Mucosa of rectum (tissue), 2 donors: Measurements from ENCODE around the gene SCG5.
A peak's percentile ranks its signal among the peaks of the same experiment; 100 is the strongest.

Source experiments
- H3K27ac ChIP-seq, 2 donors: one replicate each; pipeline ENCODE4 v1.7.0; 2013; ENCODE audit warnings: inconsistent platforms in 2 of 2, low read depth in 2 of 2, low read length in 2 of 2
- H3K27me3 ChIP-seq, 2 donors: one replicate each; pipeline ENCODE4 v1.7.0; 2013; ENCODE audit warnings: low read length in 2 of 2; ENCODE audit not compliant: control insufficient read depth in 2 of 2, insufficient read depth in 2 of 2
- H3K36me3 ChIP-seq, 2 donors: one replicate each; pipeline ENCODE4 v1.7.0; 2013; ENCODE audit warnings: low read length in 2 of 2; ENCODE audit not compliant: control insufficient read depth in 2 of 2, insufficient read depth in 2 of 2
- H3K4me1 ChIP-seq, 2 donors: one replicate each; pipeline ENCODE4 v1.7.0; 2013; ENCODE audit warnings: low read length in 2 of 2, mild to moderate bottlenecking in 1 of 2; ENCODE audit not compliant: control insufficient read depth in 2 of 2, insufficient read depth in 2 of 2
- H3K4me3 ChIP-seq, 2 donors: one replicate each; pipeline ENCODE4 v1.7.0; 2013; ENCODE audit warnings: low read length in 2 of 2
- H3K9ac ChIP-seq, 2 donors: one replicate each; pipeline ENCODE4 v1.7.0; 2013; ENCODE audit warnings: low read length in 2 of 2, low read depth in 1 of 2, mild to moderate bottlenecking in 1 of 2
- H3K9me3 ChIP-seq, 2 donors: one replicate each; pipeline ENCODE4 v1.7.0; 2013; ENCODE audit warnings: low read length in 2 of 2; ENCODE audit not compliant: control insufficient read depth in 2 of 2
- donor health status: healthy.
- donor health status: Normal muscosa, but diverticular disease.

SCG5 gene

DNA sequence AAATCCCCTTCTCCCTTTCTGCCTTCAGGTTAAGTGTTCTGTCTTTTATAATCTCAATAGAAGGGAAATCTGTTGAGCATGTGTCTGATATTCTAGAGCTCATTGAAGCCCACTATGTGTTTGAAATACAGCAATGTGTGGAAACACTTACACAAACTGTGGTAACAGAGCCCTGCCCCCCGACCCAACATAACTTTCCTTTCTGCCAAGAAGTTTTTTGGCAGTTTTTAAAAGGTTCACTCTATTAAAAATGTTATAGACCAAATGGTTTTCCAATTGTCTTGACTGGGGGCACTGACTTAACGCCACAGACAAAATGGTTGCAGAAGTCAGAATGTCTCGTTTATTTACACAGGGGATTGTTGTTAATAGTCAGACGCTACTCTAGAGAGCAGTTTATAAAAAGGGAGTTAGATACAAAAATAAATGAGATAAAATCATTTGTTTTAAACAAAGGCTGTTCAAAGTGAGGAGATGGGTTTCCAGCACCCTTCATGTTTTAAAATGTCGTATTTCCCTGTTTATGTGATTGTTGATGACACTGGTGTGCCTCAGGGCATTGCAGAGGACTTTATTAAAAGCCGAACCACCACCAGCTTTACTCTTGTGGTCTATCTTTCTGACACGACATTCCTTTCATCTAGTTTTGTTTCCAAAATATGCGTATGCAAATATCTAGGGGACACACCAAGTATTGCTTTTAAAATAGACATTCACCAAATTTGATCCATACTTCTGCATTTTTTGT is 49.6 kb downstream of the SCG5 start:
- Histone ChIP-seq H3K36me3 (no peaks in the 10 kb centered on the region), H3K4me1 (no peaks in the 10 kb centered on the region), H3K4me3 (no peak overlapping the region), H3K9me3 (no peaks in the 10 kb centered on the region), H3K27ac (no peak overlapping the region), H3K9ac (no peak overlapping the region), H3K27me3 (no peaks in the 10 kb centered on the region)

DNA sequence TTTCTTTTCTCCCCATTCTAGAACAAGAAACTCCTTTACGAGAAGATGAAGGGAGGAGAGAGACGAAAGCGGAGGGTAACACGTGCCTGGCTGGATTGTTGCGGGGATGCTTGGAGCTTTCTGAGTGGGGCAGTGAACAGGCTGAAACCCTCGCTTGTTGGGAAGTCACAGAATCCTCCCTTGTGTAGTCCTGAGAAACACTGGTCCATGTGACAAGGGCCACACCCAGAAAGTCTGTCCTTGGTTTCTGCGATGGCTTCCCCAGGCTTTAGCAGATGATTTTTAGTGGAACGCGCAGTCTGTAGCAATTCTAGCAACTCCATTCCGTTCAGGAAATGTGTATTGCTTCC is 50.2 kb downstream of the SCG5 start:
- no peak overlapping the region for H3K27ac ChIP-seq
- no peak overlapping the region for H3K4me3 ChIP-seq

DNA sequence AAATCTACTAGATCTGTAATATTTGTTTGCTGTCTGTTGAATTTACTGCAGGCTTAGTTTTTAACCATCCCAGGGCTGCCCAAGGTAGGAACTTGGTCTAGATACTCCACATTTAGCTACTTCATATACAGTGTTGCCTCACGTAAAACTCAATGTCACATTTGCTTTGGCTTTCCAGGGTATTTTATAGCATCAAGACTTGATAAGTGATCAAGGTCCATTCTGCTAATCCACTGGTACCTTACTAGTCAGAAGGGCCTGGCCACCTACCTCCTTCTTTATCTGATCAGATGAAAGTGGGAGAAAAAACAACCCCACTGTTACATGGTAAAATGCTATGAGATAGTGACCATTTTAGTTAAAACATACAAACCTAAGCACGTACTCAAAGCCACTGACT is 50.8 kb downstream of the SCG5 start:
- no peaks in the 10 kb centered on the region for H3K27me3 ChIP-seq

More for the DNA sequence above, 50.2 kb downstream of the SCG5 start:
- Histone ChIP-seq H3K4me1 (no peaks in the 10 kb centered on the region), H3K27me3 (no peaks in the 10 kb centered on the region), H3K36me3 (no peaks in the 10 kb centered on the region), H3K9ac (no peak overlapping the region), H3K9me3 (no peaks in the 10 kb centered on the region)

DNA sequence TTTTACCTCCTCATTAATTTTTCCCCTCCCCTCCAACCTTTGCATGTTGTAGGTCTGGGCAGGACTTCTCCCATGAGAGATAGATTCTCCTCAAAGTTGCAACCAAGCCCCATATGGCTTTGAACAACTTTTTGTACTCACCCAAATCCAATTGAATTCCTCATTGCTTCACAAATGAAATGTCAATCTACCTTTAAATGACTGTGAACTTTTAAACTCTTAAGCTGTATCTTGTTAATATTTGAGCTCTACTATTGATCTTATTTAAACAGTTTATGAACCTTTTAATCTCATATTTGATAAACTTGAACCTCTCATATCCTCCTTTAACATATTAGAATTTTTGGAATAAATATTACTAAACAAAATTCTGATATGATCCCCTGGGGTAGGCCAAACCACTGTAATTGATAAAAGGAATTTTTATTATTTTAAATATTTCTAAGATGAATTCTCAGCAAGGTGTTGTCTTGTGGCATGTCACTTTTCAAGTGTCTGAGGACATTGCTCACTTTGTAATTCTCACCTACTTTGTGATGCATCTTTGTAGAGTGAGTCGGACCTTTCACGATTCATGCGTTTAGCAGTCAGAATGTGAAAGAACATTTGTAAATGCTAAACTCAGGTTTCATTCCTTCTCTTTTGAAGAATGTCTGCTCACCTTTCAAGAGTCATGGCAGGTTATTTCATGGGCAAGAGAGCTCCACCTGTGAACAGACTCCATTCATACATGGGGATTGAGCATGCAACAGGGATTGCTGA is 52.9 kb downstream of the SCG5 start:
- H3K36me3 ChIP-seq: no peaks in the 10 kb centered on the region
- no peaks in the 10 kb centered on the region for H3K27me3 ChIP-seq
- H3K4me1 ChIP-seq: no peaks in the 10 kb centered on the region
- no peak overlapping the region for H3K27ac ChIP-seq
- no peak overlapping the region for H3K9ac ChIP-seq
- H3K4me3 ChIP-seq: no peak overlapping the region
- H3K9me3 ChIP-seq: no peaks in the 10 kb centered on the region

More for the DNA sequence above, 50.8 kb downstream of the SCG5 start:
- Histone ChIP-seq H3K4me3 (no peak overlapping the region), H3K9ac (no peak overlapping the region), H3K4me1 (no peaks in the 10 kb centered on the region), H3K36me3 (no peaks in the 10 kb centered on the region), H3K27ac (no peak overlapping the region), H3K9me3 (no peaks in the 10 kb centered on the region)

DNA sequence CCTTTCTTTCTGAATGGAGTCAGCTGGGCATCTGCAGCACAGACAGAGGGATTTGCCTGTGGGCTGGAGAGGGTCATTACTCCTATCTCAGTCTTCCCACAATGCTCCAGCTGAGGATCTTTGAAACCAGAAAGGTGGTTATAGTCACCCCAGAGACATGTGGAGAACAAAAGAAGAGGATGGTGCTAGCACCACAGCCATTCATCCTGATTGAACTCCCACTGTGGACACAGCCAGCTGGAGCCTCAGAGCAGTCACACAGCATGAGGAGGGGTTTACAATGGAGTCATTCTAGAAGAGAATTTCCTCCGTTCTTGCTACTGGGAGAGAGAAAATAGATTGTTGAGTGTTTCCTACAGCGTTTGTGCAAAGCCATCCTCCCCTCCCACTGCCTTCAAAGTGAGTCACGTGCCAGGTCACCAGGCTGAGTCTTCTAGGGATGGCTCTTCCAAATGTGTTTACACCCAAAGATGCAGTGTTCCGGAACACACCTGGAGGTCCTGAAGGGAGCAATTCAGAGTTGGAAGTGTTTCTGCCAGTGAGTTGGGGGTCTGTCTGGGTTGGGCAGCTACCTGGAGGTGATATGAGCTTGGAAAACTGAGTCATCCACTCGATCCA is 57.4 kb downstream of the SCG5 start:
- Histone ChIP-seq H3K9me3 (no peaks in the 10 kb centered on the region), H3K4me3 (no peak overlapping the region), H3K9ac (no peak overlapping the region), H3K4me1 (peaks cover 7 to 9% of the 10 kb centered on the region in 2 donors), H3K27me3 (peaks cover 0 to 2% of the 10 kb centered on the region in 2 donors), H3K36me3 (no peaks in the 10 kb centered on the region), H3K27ac (no peak overlapping the region)

DNA sequence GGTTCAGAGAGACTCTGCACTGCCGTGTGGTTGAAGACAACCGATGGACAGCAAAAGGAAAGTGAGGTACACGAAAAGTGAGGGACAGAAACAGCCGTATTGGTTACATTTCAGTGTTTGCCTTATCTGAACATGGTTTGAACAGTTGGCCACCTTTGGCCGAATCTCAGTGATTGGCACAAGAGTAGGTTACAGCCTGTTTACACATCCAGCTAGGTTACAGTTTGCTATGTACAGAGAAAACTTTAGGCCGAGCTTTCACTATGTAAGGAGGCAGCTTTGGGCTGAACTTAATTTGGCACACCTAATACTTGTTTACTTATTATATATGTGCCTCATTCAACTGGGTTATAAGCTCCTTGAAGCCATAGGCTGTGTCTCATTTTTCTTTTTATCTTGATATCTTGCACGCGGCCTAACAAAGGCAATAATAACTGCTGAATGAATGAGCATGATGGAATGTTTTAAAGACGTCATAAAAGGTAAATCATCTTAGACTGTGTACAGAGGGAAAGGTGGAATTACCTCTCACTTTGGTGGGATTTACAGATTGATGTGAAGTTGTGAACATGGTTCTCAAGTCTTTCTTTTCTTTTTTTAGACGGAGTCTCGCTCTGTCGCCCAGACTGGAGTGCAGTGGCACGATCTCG is 59.1 kb downstream of the SCG5 start:
- peaks cover 7 to 9% of the 10 kb centered on the region in 2 donors for H3K4me1 ChIP-seq
- no peaks in the 10 kb centered on the region for H3K36me3 ChIP-seq
- no peaks in the 10 kb centered on the region for H3K9me3 ChIP-seq
- peak overlapping the region; percentile 2 to 17 for H3K4me3 ChIP-seq
- peak overlapping the region in 1 of 2 donors; percentile 23 for H3K9ac ChIP-seq
- peaks cover 0 to 2% of the 10 kb centered on the region in 2 donors for H3K27me3 ChIP-seq
- H3K27ac ChIP-seq: peak overlapping the region; percentile 77 to 89

DNA sequence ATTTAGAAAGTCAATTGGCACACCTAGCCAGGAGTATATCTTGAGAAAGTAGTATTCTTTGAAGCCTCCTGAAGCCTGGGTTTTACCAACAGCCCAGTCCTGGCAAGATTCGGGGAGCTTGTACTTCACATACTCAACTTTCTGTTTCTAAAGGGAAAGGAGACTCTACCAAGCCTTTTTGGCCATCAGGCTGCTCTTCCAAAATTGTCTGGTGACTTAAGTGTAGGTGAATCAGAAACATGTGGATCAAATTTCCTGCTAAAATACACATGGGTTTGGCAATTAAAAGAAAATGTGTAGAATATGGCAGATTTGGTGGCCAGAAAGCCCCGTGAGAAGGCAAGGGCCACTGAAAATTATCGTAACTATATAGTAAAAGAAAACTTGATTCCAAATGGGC is 60.4 kb downstream of the SCG5 start:
- Histone ChIP-seq H3K36me3 (no peaks in the 10 kb centered on the region), H3K9me3 (no peaks in the 10 kb centered on the region), H3K27ac (peak overlapping the region in 1 of 2 donors; percentile 62), H3K9ac (no peak overlapping the region), H3K4me3 (no peak overlapping the region), H3K27me3 (peaks cover 0 to 2% of the 10 kb centered on the region in 2 donors), H3K4me1 (peaks cover 7 to 9% of the 10 kb centered on the region in 2 donors)

DNA sequence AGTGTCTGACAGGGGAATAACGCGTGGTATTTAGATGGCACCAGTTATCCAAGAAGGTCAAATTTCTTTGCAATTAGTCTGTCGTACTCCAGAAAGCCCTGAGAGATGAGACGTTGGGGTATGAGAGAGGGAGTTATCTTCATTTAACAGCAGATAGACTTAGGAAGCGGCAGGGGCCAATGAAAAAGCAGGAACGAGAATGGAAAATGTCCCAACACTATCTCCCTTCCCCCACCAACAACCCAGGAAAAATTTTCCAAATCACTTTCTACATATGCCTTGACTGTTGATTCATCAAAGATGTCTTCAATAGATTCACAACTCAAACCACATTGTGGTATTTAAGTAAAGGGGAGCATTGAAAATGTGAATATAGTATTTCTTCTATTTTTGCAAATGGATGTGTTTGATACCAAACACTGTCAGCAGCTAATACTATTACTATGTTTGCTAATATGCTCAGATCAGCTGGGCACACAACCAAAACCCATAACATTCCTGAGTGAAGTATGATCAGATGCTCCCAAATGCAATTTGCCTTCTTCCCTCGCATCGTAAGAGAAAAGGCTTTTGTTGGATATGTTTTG is 63.0 kb downstream of the SCG5 start:
- Histone ChIP-seq H3K27ac (no peak overlapping the region), H3K4me3 (no peak overlapping the region), H3K27me3 (peaks cover 0 to 2% of the 10 kb centered on the region in 2 donors), H3K4me1 (peaks cover 7 to 9% of the 10 kb centered on the region in 2 donors), H3K36me3 (no peaks in the 10 kb centered on the region), H3K9ac (no peak overlapping the region), H3K9me3 (no peaks in the 10 kb centered on the region)

DNA sequence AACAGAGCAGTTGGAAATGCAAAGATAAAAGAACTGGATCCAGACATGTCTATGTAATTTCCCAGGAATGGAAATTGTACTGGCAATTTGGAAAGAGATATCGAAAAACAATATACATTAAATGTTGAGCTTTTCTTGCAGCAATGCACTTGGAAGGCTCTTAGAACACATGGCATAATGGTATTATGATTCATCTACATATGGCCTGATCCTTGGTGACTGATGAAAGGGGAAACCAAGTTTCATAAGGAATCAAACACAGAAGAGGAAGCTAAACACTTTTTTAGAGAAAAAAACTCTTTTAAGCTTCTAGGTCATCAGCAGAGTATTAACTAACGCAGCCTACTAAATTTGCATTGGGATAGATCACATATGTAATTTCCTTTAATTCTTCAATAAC is 63.9 kb downstream of the SCG5 start:
- H3K4me3 ChIP-seq: no peak overlapping the region
- H3K4me1 ChIP-seq: peaks cover 3 to 6% of the 10 kb centered on the region in 2 donors
- no peak overlapping the region for H3K9ac ChIP-seq
- no peaks in the 10 kb centered on the region for H3K9me3 ChIP-seq
- no peak overlapping the region for H3K27ac ChIP-seq
- H3K36me3 ChIP-seq: no peaks in the 10 kb centered on the region
- H3K27me3 ChIP-seq: peaks cover 0 to 2% of the 10 kb centered on the region in 2 donors
